GM23248 (cell line): ENCODE measurements around the gene CSRP2.

ENCODE experiments used
- EZH2 ChIP-seq: fragments of 200-600 bp; sonication (generic); IDR thresholded peaks from 2 replicates; pipeline ENCODE4 v1.6.1; 2018; ENCODE audit warnings: antibody characterized with exemption, mild to moderate bottlenecking; ENCODE audit not compliant: insufficient read depth, poor library complexity, severe bottlenecking
- EZH2phosphoT487 ChIP-seq: fragments of 200-600 bp; sonication (generic); IDR thresholded peaks from 2 replicates; pipeline ENCODE4 v1.6.1; 2018; ENCODE audit warnings: antibody characterized with exemption, moderate library complexity, mild to moderate bottlenecking, low read depth; ENCODE audit not compliant: insufficient read depth

- no peak for TF ChIP-seq EZH2phosphoT487
- TF ChIP-seq EZH2, result no peak
Observed at GRCh38 chr12:76914102-76914859, 35.5 kb upstream of the CSRP2 start.
